Measurements from ENCODE around the gene NABP1.

GRCh38 chr2:191714925-191715324 is 37.0 kb downstream of the NABP1 start:
- no peak for TF ChIP-seq CTCF (IDR thresholded peaks at IDR 0.05)
- no peak for TF ChIP-seq POLR2AphosphoS5 (IDR thresholded peaks at IDR 0.05)

Measured in sigmoid colon (tissue), 4 donors.